PFSK-1 (cell line): ENCODE data around the gene KCNMB1.

Experiments used
- FOXP2 ChIP-seq: optimal IDR thresholded peaks from 2 replicates; pipeline ENCODE3; 2011; ENCODE audit warnings: borderline replicate concordance, control low read depth, inconsistent platforms; ENCODE audit not compliant: insufficient read depth; ENCODE audit errors: extremely low read length, extremely low read depth
- POLR2AphosphoS5 ChIP-seq: IDR thresholded peaks from 2 replicates; pipeline ENCODE4 v1.6.1; 2012; ENCODE audit warnings: low read depth, mild to moderate bottlenecking, control low read depth, low read length, moderate library complexity
- SIN3A ChIP-seq: IDR thresholded peaks from 2 replicates; pipeline ENCODE4 v1.6.1; 2012; ENCODE audit warnings: mild to moderate bottlenecking, low read length, moderate library complexity, borderline replicate concordance; ENCODE audit not compliant: insufficient read depth
- TAF1 ChIP-seq: IDR thresholded peaks from 2 replicates; pipeline ENCODE4 v1.6.1; 2012; ENCODE audit warnings: low read length, control low read depth, borderline replicate concordance; ENCODE audit not compliant: insufficient read depth
- TF ChIP-seq, protein P1 (sequence below), 2 experiments: IDR thresholded peaks; 2 replicates each; pipeline versions ENCODE4 v1.6.1 to v1.8.0; 2011 to 2012; ENCODE audit warnings: low read depth in 2 of 2, low read length in 2 of 2, control low read depth in 1 of 2, inconsistent platforms in 1 of 2, mild to moderate bottlenecking in 1 of 2, moderate library complexity in 1 of 2; ENCODE audit not compliant: insufficient read depth in 1 of 2

Gene KCNMB1

DNA sequence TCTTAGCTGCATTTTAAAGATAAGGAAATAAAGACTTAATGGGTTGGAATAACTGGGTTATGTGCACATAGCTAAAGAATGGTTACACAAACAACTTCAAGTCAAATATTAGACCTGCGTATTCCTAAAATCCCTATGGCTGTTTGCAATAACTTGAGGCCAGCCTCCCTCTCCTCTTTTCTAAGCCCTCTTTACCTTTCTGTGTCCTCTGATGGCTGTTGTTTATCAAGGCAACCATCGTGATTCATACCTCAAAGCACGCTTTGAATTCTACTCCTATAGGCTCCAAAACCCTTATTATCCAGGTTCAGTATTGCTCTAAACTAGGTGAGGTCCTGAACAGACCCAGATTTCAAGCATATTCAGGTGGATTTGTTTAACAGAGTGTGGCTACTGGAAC lies 46.0 kb downstream of the KCNMB1 start:
- TF ChIP-seq FOXP2 (no peak), SIN3A (no peak), POLR2AphosphoS5 (no peak), TAF1 (no peak)
- TF ChIP-seq, protein P1, sequence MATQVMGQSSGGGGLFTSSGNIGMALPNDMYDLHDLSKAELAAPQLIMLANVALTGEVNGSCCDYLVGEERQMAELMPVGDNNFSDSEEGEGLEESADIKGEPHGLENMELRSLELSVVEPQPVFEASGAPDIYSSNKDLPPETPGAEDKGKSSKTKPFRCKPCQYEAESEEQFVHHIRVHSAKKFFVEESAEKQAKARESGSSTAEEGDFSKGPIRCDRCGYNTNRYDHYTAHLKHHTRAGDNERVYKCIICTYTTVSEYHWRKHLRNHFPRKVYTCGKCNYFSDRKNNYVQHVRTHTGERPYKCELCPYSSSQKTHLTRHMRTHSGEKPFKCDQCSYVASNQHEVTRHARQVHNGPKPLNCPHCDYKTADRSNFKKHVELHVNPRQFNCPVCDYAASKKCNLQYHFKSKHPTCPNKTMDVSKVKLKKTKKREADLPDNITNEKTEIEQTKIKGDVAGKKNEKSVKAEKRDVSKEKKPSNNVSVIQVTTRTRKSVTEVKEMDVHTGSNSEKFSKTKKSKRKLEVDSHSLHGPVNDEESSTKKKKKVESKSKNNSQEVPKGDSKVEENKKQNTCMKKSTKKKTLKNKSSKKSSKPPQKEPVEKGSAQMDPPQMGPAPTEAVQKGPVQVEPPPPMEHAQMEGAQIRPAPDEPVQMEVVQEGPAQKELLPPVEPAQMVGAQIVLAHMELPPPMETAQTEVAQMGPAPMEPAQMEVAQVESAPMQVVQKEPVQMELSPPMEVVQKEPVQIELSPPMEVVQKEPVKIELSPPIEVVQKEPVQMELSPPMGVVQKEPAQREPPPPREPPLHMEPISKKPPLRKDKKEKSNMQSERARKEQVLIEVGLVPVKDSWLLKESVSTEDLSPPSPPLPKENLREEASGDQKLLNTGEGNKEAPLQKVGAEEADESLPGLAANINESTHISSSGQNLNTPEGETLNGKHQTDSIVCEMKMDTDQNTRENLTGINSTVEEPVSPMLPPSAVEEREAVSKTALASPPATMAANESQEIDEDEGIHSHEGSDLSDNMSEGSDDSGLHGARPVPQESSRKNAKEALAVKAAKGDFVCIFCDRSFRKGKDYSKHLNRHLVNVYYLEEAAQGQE (IDR thresholded peaks at IDR 0.05; ENCODE audit: insufficient read depth in 1 of 2, low read depth in 2 of 2, low read length in 2 of 2): no peak

DNA sequence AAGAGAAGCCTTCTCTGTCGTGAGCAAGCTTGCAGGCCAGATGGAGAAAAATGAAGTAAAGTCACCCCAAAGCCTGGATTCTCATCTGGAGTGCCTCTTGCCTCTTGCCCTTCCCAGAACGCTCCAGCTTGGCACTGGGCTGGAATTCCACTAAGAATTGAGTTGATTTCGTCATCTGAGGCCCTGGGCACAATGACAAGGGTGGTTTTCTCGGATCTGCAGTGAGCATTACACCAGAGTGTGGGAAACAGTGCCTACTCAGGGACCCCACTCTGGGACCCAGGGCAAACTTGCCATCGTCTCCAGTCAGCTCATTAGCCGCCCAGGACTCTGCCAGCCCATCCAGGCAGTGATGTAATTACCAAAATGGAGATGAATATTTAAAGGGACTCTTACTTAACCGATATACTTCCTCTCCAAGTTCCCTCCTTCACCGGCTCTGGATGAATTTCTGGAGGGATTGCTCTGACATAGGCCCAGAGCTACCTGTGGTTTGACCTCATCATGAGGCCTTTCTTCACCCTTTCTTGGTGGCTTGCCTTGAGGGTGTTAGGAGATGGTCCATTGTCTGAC lies 46.9 kb downstream of the KCNMB1 start:
- no peak for TF ChIP-seq SIN3A
- TF ChIP-seq POLR2AphosphoS5: no peak
- no peak for TF ChIP-seq TAF1
- TF ChIP-seq, protein P1 (IDR thresholded peaks at IDR 0.05; ENCODE audit: insufficient read depth in 1 of 2, low read depth in 2 of 2, low read length in 2 of 2): no peak
- no peak for TF ChIP-seq FOXP2

DNA sequence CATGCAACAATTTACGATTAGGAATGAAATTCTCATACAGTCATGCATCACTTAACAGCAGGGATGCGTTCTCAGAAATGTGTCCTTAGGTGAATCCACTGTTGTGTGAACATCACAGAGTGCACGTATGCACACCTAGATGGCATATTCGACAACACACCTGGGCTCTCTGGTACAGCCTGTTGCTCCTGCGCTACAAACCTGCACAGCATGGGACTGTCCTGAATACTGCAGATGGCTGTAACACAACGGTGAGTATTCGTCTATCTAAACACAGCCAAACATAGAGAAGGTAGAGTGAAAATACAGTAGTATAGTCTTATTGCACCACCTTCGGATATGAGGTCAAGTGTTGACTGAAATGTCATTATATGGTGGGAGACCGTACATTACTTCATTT lies 47.6 kb downstream of the KCNMB1 start:
- TF ChIP-seq TAF1 (no peak), POLR2AphosphoS5 (no peak), SIN3A (no peak), FOXP2 (no peak)
- TF ChIP-seq, protein P1 (IDR thresholded peaks at IDR 0.05; ENCODE audit: insufficient read depth in 1 of 2, low read depth in 2 of 2, low read length in 2 of 2): no peak

DNA sequence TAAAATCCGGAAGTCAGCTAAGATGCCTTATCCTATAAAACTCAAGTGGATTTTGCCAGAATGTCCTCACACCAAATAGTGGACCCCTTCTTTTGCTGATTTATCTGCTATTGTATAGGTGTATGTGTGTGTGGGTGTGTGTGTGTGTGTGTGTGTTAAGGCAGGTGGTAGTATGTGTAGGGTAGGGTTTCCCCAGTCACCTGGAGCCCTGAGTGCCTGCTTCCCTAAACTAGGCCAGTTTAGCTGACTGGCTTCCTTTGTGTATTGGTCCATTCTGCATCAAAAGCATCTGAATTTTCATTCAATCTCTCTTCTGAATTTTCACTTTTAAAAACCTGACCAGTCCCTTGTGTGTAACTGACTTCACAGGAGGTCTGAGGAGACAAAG lies 49.4 kb downstream of the KCNMB1 start:
- TF ChIP-seq, protein P1 (IDR thresholded peaks at IDR 0.05; ENCODE audit: insufficient read depth in 1 of 2, low read depth in 2 of 2, low read length in 2 of 2): no peak
- TF ChIP-seq FOXP2 (no peak), TAF1 (no peak), SIN3A (no peak), POLR2AphosphoS5 (no peak)
